Endothelial cell of umbilical vein (primary cell): Measurements from ENCODE around the gene CACNA1C.

Source experiments
- EZH2 ChIP-seq: IDR thresholded peaks from 2 replicates; pipeline ENCODE4 v1.6.1; 2012; ENCODE audit warnings: borderline replicate concordance, low read depth, mild to moderate bottlenecking, moderate library complexity, low read length, inconsistent platforms; ENCODE audit not compliant: severe bottlenecking
- MAX ChIP-seq: IDR thresholded peaks from 2 replicates; pipeline ENCODE4 v1.6.1; 2011; ENCODE audit not compliant: insufficient read depth, insufficient read length
- TF ChIP-seq, protein P1 (sequence below), 2 donors: IDR thresholded peaks; 1 replicate in 1 of 2; 2 replicates in 1 of 2; pipeline ENCODE4 v1.5.1; 2011; ENCODE audit warnings: low read length in 2 of 2, mild to moderate bottlenecking in 2 of 2, moderate library complexity in 2 of 2, control low read depth in 1 of 2, inconsistent platforms in 1 of 2, low read depth in 1 of 2; ENCODE audit not compliant: insufficient read depth in 1 of 2; ENCODE audit errors: extremely low read depth in 1 of 2

- TF ChIP-seq MAX (no peak), EZH2 (no peak)
- TF ChIP-seq, protein P1, sequence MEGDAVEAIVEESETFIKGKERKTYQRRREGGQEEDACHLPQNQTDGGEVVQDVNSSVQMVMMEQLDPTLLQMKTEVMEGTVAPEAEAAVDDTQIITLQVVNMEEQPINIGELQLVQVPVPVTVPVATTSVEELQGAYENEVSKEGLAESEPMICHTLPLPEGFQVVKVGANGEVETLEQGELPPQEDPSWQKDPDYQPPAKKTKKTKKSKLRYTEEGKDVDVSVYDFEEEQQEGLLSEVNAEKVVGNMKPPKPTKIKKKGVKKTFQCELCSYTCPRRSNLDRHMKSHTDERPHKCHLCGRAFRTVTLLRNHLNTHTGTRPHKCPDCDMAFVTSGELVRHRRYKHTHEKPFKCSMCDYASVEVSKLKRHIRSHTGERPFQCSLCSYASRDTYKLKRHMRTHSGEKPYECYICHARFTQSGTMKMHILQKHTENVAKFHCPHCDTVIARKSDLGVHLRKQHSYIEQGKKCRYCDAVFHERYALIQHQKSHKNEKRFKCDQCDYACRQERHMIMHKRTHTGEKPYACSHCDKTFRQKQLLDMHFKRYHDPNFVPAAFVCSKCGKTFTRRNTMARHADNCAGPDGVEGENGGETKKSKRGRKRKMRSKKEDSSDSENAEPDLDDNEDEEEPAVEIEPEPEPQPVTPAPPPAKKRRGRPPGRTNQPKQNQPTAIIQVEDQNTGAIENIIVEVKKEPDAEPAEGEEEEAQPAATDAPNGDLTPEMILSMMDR (IDR thresholded peaks at IDR 0.05; ENCODE audit: extremely low read depth in 1 of 2, insufficient read depth in 1 of 2, low read depth in 1 of 2, low read length in 2 of 2) = no peak
These were observed 499.4 kb downstream of the CACNA1C start for GRCh38 chr12:2552000-2552756.
